IMR-90 (cell line): Measurements from ENCODE around the gene KDM5B. TPM values are rescaled to one million over a fixed set of nuclear protein-coding genes. Genes with fewer than 3 reads are reported as not detected.
A peak's percentile ranks its signal among the peaks of the same experiment; 100 is the strongest.

ENCODE experiments used
- ATAC-seq: fragments of 200-7000 bp; cut with Tn5 transposase; 2 replicates; pipeline ENCODE4 v1.9.1; 2020; ENCODE audit warnings: low read depth, mild to moderate bottlenecking, moderate library complexity
- BruUV-seq: library from RNA; stranded (reverse); fragments of 400-500 nt; replicated peaks from 2 replicates; lab custom pipeline; 2021; lab: Mats Ljungman, UMichigan
- CTCF ChIA-PET: fragments of 300-600 bp; formaldehyde crosslinking; extraction: SDS; loops from one replicate; lab custom pipeline; 2021; ENCODE audit warnings: antibody characterized with exemption; lab: Yijun Ruan, JAX
- POLR2A ChIA-PET: fragments of 300-600 bp; sonication (Branson Sonifier 250); formaldehyde crosslinking; loops from one replicate; lab custom pipeline; 2022; ENCODE audit warnings: antibody characterized with exemption; ENCODE audit not compliant: unreplicated experiment; lab: Charles Lee
- DNase-seq: peaks from one replicate; pipeline ENCODE4 v3.0.0; 2013
- H2AFZ ChIP-seq: replicated peaks from 2 replicates; pipeline ENCODE3; 2013; ENCODE audit warnings: low read length, mild to moderate bottlenecking; ENCODE audit not compliant: poor library complexity
- H2AK5ac ChIP-seq: 2 replicates; pipeline ENCODE4 v1.6.1; 2013; ENCODE audit warnings: low read depth, low read length, inconsistent platforms
- H2AK9ac ChIP-seq: replicated peaks from 2 replicates; pipeline ENCODE3; 2013; ENCODE audit warnings: mild to moderate bottlenecking, low read depth, low read length, moderate library complexity; ENCODE audit not compliant: poor library complexity
- H2BK120ac ChIP-seq: 2 replicates; pipeline ENCODE4 v1.6.1; 2013; ENCODE audit warnings: low read depth, low read length, inconsistent platforms
- H2BK15ac ChIP-seq: 3 replicates; pipeline ENCODE4 v1.6.1; 2013; ENCODE audit warnings: low read depth, low read length, inconsistent platforms
- H2BK20ac ChIP-seq: 2 replicates; pipeline ENCODE4 v1.6.1; 2013; ENCODE audit warnings: low read depth, mild to moderate bottlenecking, inconsistent platforms, low read length, moderate library complexity
- H2BK5ac ChIP-seq: 2 replicates; pipeline ENCODE4 v1.6.1; 2013; ENCODE audit warnings: mild to moderate bottlenecking, low read depth, low read length, inconsistent platforms; ENCODE audit not compliant: poor library complexity, severe bottlenecking
- H3K14ac ChIP-seq: replicated peaks from 2 replicates; pipeline ENCODE4 v1.6.1; 2013; ENCODE audit warnings: low read depth, low read length, inconsistent platforms
- H3K18ac ChIP-seq: 2 replicates; pipeline ENCODE4 v1.6.1; 2013; ENCODE audit warnings: low read depth, low read length, control low read depth
- H3K23ac ChIP-seq: 2 replicates; pipeline ENCODE4 v1.6.1; 2013; ENCODE audit warnings: low read depth, low read length, inconsistent platforms
- H3K27ac ChIP-seq: 2 replicates; pipeline ENCODE4 v1.5.1; 2013; ENCODE audit warnings: mild to moderate bottlenecking, control low read depth, low read length; ENCODE audit not compliant: insufficient read depth
- H3K27me3 ChIP-seq: 2 replicates; pipeline ENCODE4 v1.6.1; 2013; ENCODE audit warnings: low read length; ENCODE audit not compliant: control insufficient read depth, insufficient read depth
- H3K36me3 ChIP-seq: 2 replicates; pipeline ENCODE4 v1.6.1; 2013; ENCODE audit warnings: low read length, mixed read lengths; ENCODE audit not compliant: control insufficient read depth, insufficient read depth
- H3K4ac ChIP-seq: 2 replicates; pipeline ENCODE4 v1.6.1; 2013; ENCODE audit warnings: low read depth, low read length, inconsistent platforms
- H3K4me1 ChIP-seq: 2 replicates; pipeline ENCODE4 v1.6.1; 2013; ENCODE audit warnings: low read length, mixed read lengths; ENCODE audit not compliant: control insufficient read depth, insufficient read depth
- H3K4me2 ChIP-seq: 2 replicates; pipeline ENCODE4 v1.6.1; 2013; ENCODE audit warnings: low read depth, mild to moderate bottlenecking, control low read depth, low read length, moderate library complexity
- H3K4me3 ChIP-seq: 2 replicates; pipeline ENCODE4 v1.5.1; 2013; ENCODE audit warnings: low read depth, mild to moderate bottlenecking, control low read depth, low read length, moderate library complexity; ENCODE audit not compliant: insufficient read depth
- H3K56ac ChIP-seq: 2 replicates; pipeline ENCODE4 v1.6.1; 2013; ENCODE audit warnings: low read length, inconsistent platforms; ENCODE audit not compliant: insufficient read depth; ENCODE audit errors: extremely low read depth
- H3K79me1 ChIP-seq, 2 experiments: 2 replicates each; pipeline ENCODE4 v1.6.1; 2013; ENCODE audit warnings: low read length in 2 of 2, inconsistent platforms in 1 of 2, low read depth in 1 of 2
- H3K9ac ChIP-seq: 2 replicates; pipeline ENCODE4 v1.6.1; 2013; ENCODE audit warnings: low read depth, low read length, control low read depth
- H3K9me1 ChIP-seq: 2 replicates; pipeline ENCODE4 v1.6.1; 2013; ENCODE audit warnings: low read length, inconsistent platforms; ENCODE audit not compliant: insufficient read depth
- H3K9me3 ChIP-seq: 2 replicates; pipeline ENCODE4 v1.6.1; 2013; ENCODE audit warnings: low read length; ENCODE audit not compliant: control insufficient read depth, insufficient read depth
- H4K20me1 ChIP-seq: 2 replicates; pipeline ENCODE4 v1.6.1; 2013; ENCODE audit warnings: low read length, inconsistent platforms; ENCODE audit not compliant: insufficient read depth
- H4K5ac ChIP-seq: 2 replicates; pipeline ENCODE4 v1.6.1; 2013; ENCODE audit warnings: mild to moderate bottlenecking, low read depth, low read length, control low read depth
- H4K8ac ChIP-seq, 2 experiments: 2 replicates each; pipeline ENCODE4 v1.6.1; 2013; ENCODE audit warnings: low read depth in 2 of 2, low read length in 2 of 2, control low read depth in 1 of 2, inconsistent platforms in 1 of 2
- H4K91ac ChIP-seq: 2 replicates; pipeline ENCODE4 v1.6.1; 2013; ENCODE audit warnings: low read depth, low read length, inconsistent platforms; ENCODE audit not compliant: insufficient read depth
- WGBS, 2 experiments: methylation state at CpG; one replicate each; pipeline versions ENCODE4 v1.1.5 to v1.1.7; 2013; ENCODE audit warnings: missing lambda C conversion rate in 2 of 2; ENCODE audit not compliant: insufficient read length in 1 of 2; ENCODE audit errors: extremely low coverage in 2 of 2; 5-methylcytosine and 5-hydroxymethylcytosine counted together
- dilution Hi-C: fragments of 300-500 bp; cut with HindIII; formaldehyde crosslinking; loops from one replicate; pipeline ENCODE4 v1.14.3; 2018; ENCODE audit warnings: low sequenced_read_pairs; ENCODE audit not compliant: unreplicated experiment
- in situ Hi-C: fragments of 300-500 bp; cut with MboI; formaldehyde crosslinking; loops from 3 replicates; pipeline ENCODE4 v1.14.3; 2019; ENCODE audit warnings: low sequenced_read_pairs, inconsistent platforms, mixed read lengths
- intact Hi-C: fragments of 100-400 bp; cut with micrococcal nuclease; formaldehyde crosslinking; loops from 2 replicates; pipeline ENCODE4 v1.10.0; 2022
- polyA plus RNA-seq, 3 experiments: library from polyadenylated mRNA; depleted of rRNA; stranded (reverse); fragments of >200 nt; gene quantifications; 2 replicates each; pipeline ENCODE4 v1.2.3, GENCODE V29; 2012; ENCODE audit warnings: low replicate concordance in 1 of 3
- total RNA-seq: library from RNA; depleted of rRNA; stranded (reverse); fragments of >200 nt; gene quantifications from 2 replicates; pipeline ENCODE4 v1.2.3, GENCODE V29; 2012
- TF ChIP-seq, protein P1 (sequence below): fragments of 150-350 bp; IDR thresholded peaks from 2 replicates; pipeline ENCODE4 v1.6.1; 2016; ENCODE audit warnings: low read depth, mild to moderate bottlenecking, low read length, moderate library complexity, borderline replicate concordance
- TF ChIP-seq, protein P2 (sequence below): conservative IDR thresholded peaks from 2 replicates; pipeline ENCODE4 v1.5.1; 2012; ENCODE audit warnings: mild to moderate bottlenecking, low read depth, low read length, improper control_type of control experiment

Gene KDM5B
- total and polyA plus RNA-seq, 2 of the 4 experiments (the other 2 are of a cell fraction): 28.8 to 82.1 TPM

GRCh38 chr1:202750761-202751160 is 57.5 kb downstream of the KDM5B start:
- H3K36me3 ChIP-seq: peaks cover 55% of the 10 kb centered on the region
- ChIA-PET CTCF (no interaction called here), POLR2A (no interaction called here)
- H3K4me1 ChIP-seq: 0 out of 2 replicates have a peak, but pooled peaks cover 1% of the 10 kb centered on the region
- dilution Hi-C loops (no loop called here), intact Hi-C loops (loop anchor here (5.0 to 10.0 kb wide), 2 partner anchors 102 to 244 kb away; no protein-coding TSS in a partner anchor), in situ Hi-C loops (loop anchor here (10.0 kb wide), 1 partner anchor 164 kb away; no protein-coding TSS in a partner anchor)
- no peak overlapping the region for H3K4ac ChIP-seq
- no peak overlapping the region for H3K9ac ChIP-seq
- H3K56ac ChIP-seq: no peak overlapping the region
- no peak for DNase-seq
- no peak overlapping the region for H3K27ac ChIP-seq
- H4K8ac ChIP-seq: no peak overlapping the region
- H4K91ac ChIP-seq: no peak overlapping the region
- peaks cover 3% of the 10 kb centered on the region; the same call in 1 of the 2 replicates for H4K20me1 ChIP-seq
- BruUV-seq: no TSS peak
- H2AK9ac ChIP-seq: no peak overlapping the region
- H2AK5ac ChIP-seq: no peak overlapping the region
- H2BK5ac ChIP-seq: no peak overlapping the region
- TF ChIP-seq, protein P1, sequence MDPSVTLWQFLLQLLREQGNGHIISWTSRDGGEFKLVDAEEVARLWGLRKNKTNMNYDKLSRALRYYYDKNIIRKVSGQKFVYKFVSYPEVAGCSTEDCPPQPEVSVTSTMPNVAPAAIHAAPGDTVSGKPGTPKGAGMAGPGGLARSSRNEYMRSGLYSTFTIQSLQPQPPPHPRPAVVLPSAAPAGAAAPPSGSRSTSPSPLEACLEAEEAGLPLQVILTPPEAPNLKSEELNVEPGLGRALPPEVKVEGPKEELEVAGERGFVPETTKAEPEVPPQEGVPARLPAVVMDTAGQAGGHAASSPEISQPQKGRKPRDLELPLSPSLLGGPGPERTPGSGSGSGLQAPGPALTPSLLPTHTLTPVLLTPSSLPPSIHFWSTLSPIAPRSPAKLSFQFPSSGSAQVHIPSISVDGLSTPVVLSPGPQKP: no peak
- TF ChIP-seq, protein P2, sequence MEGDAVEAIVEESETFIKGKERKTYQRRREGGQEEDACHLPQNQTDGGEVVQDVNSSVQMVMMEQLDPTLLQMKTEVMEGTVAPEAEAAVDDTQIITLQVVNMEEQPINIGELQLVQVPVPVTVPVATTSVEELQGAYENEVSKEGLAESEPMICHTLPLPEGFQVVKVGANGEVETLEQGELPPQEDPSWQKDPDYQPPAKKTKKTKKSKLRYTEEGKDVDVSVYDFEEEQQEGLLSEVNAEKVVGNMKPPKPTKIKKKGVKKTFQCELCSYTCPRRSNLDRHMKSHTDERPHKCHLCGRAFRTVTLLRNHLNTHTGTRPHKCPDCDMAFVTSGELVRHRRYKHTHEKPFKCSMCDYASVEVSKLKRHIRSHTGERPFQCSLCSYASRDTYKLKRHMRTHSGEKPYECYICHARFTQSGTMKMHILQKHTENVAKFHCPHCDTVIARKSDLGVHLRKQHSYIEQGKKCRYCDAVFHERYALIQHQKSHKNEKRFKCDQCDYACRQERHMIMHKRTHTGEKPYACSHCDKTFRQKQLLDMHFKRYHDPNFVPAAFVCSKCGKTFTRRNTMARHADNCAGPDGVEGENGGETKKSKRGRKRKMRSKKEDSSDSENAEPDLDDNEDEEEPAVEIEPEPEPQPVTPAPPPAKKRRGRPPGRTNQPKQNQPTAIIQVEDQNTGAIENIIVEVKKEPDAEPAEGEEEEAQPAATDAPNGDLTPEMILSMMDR: 0 out of 2 replicates have a peak, but pooled peaks have one; percentile 10
- H4K5ac ChIP-seq: no peak overlapping the region
- H3K9me1 ChIP-seq: no peaks in the 10 kb centered on the region
- no peak overlapping the region for H3K4me3 ChIP-seq
- H3K4me2 ChIP-seq: no peak overlapping the region
- no CpG with 5 or more reads among the region's 1 CpG for WGBS, 2 experiments
- H3K9me3 ChIP-seq: no peaks in the 10 kb centered on the region
- no peak overlapping the region for H2AFZ ChIP-seq
- peaks cover 15 to 26% of the 10 kb centered on the region in 2 experiments for H3K79me1 ChIP-seq
- H3K27me3 ChIP-seq: no peaks in the 10 kb centered on the region
- H2BK20ac ChIP-seq: no peak overlapping the region
- H2BK120ac ChIP-seq: no peak overlapping the region
- H3K18ac ChIP-seq: no peak overlapping the region
- H2BK15ac ChIP-seq: no peak overlapping the region
- no peak overlapping the region for H3K14ac ChIP-seq
- H3K23ac ChIP-seq: no peak overlapping the region
- ATAC-seq: no peak
